HG02973 (cell line): Measurements from ENCODE around the gene SYT8.
A peak's percentile ranks its signal among the peaks of the same experiment; 100 is the strongest.

ENCODE experiments used
- ATAC-seq: cut with Tn5 transposase; IDR thresholded peaks from one replicate; pipeline ENCODE4 v1.9.1; 2021; ENCODE audit warnings: moderate library complexity; ENCODE audit not compliant: unreplicated experiment

SYT8 gene

GRCh38 chr11:1844221-1845094, 9.7 kb downstream of the SYT8 start:
- ATAC-seq: no peak

- ATAC-seq: no peak
Observed at GRCh38 chr11:1845095-1845429, 10.3 kb downstream of the SYT8 start.

- no peak for ATAC-seq
Observed at GRCh38 chr11:1845561-1846452, 11.0 kb downstream of the SYT8 start.

- no peak for ATAC-seq
Observed at GRCh38 chr11:1846453-1846932, 11.7 kb downstream of the SYT8 start.

GRCh38 chr11:1847006-1847735, 12.4 kb downstream of the SYT8 start:
- no peak for ATAC-seq

GRCh38 chr11:1847926-1848639, 13.3 kb downstream of the SYT8 start:
- no peak for ATAC-seq

GRCh38 chr11:1848640-1849430, 14.0 kb downstream of the SYT8 start:
- ATAC-seq: no peak

- ATAC-seq: no peak
Observed at GRCh38 chr11:1851468-1852180, 16.8 kb downstream of the SYT8 start.

- ATAC-seq: no peak
Observed at GRCh38 chr11:1852271-1852876, 17.6 kb downstream of the SYT8 start.

GRCh38 chr11:1852877-1853276, 18.1 kb downstream of the SYT8 start, which contains the start of gene LSP1:
TSS of gene LSP1 (plus strand) at chr11:1853084. CDS start at chr11:1853145, 61 bp downstream.
- peak; percentile 32 for ATAC-seq

- ATAC-seq: no peak
Observed at GRCh38 chr11:1853376-1854131, 18.8 kb downstream of the SYT8 start.

GRCh38 chr11:1854132-1854948, 19.6 kb downstream of the SYT8 start:
- peak; percentile 22 for ATAC-seq

- peak; percentile 38 for ATAC-seq
Observed at GRCh38 chr11:1854949-1855885, 20.4 kb downstream of the SYT8 start.

GRCh38 chr11:1855886-1856265, 21.1 kb downstream of the SYT8 start:
- ATAC-seq: no peak

GRCh38 chr11:1856306-1857005, 21.7 kb downstream of the SYT8 start:
- no peak for ATAC-seq
